Activated naive CD8-positive, alpha-beta T cell (primary cell): Measurements from ENCODE around the gene SEM1.
A peak's percentile ranks its signal among the peaks of the same experiment; 100 is the strongest.
"Not testable (repeated sequence)": the region's sequence is repeated elsewhere in the genome, so short reads cannot be mapped to it uniquely, and the experiment has no call there.

Experiments
- H3K27ac Mint-ChIP-seq: one replicate; pipeline ENCODE4 v1.8.0; 2021; ENCODE audit warnings: mixed read lengths
- H3K27me3 Mint-ChIP-seq: one replicate; pipeline ENCODE4 v1.8.0; 2021; ENCODE audit warnings: mixed read lengths
- H3K36me3 Mint-ChIP-seq: one replicate; pipeline ENCODE4 v1.8.0; 2021; ENCODE audit warnings: mixed read lengths
- H3K4me1 Mint-ChIP-seq: one replicate; pipeline ENCODE4 v1.8.0; 2021; ENCODE audit warnings: low read depth, mixed read lengths
- H3K4me3 Mint-ChIP-seq: one replicate; pipeline ENCODE4 v1.8.0; 2021; ENCODE audit warnings: mild to moderate bottlenecking, mixed read lengths
- H3K9me3 Mint-ChIP-seq: one replicate; pipeline ENCODE4 v1.8.0; 2021; ENCODE audit warnings: low read depth, mixed read lengths

The SEM1 gene

GRCh38 chr7:96709381-96710228 lies at the start of gene SEM1:
Gene SEM1 (minus strand): TSS chr7:96709846. CDS start chr7:96709763, 83 bp downstream.
- Mint-ChIP-seq H3K4me3 (peak within 1 kb of the TSS; percentile 100), H3K27me3 (peaks cover 3% of the 10 kb centered on the region), H3K27ac (peak within 1 kb of the TSS; percentile 99), H3K4me1 (peaks cover 35% of the 10 kb centered on the region), H3K9me3 (peaks cover 4% of the 10 kb centered on the region), H3K36me3 (peaks cover 10% of the 10 kb centered on the region)

GRCh38 chr7:96757880-96758279 lies 48.2 kb upstream of the SEM1 start:
- not testable (repeated sequence) for H3K4me3 Mint-ChIP-seq, H3K4me1 Mint-ChIP-seq, H3K9me3 Mint-ChIP-seq, H3K36me3 Mint-ChIP-seq, H3K27ac Mint-ChIP-seq
- H3K27me3 Mint-ChIP-seq: peaks cover 21% of the 10 kb centered on the region

GRCh38 chr7:96747418-96747940 lies 37.8 kb upstream of the SEM1 start:
- H3K36me3 Mint-ChIP-seq: no peaks in the 10 kb centered on the region
- peaks cover 6% of the 10 kb centered on the region for H3K9me3 Mint-ChIP-seq
- no peaks in the 10 kb centered on the region for H3K4me1 Mint-ChIP-seq
- no peak overlapping the region for H3K27ac Mint-ChIP-seq
- no peak overlapping the region for H3K4me3 Mint-ChIP-seq
- peaks cover 2% of the 10 kb centered on the region for H3K27me3 Mint-ChIP-seq

GRCh38 chr7:96740130-96740529 lies 30.5 kb upstream of the SEM1 start:
- H3K9me3 Mint-ChIP-seq: no peaks in the 10 kb centered on the region
- H3K4me3 Mint-ChIP-seq: no peak overlapping the region
- H3K27ac Mint-ChIP-seq: no peak overlapping the region
- H3K36me3 Mint-ChIP-seq: no peaks in the 10 kb centered on the region
- H3K27me3 Mint-ChIP-seq: peaks cover 12% of the 10 kb centered on the region
- H3K4me1 Mint-ChIP-seq: no peaks in the 10 kb centered on the region

GRCh38 chr7:96739609-96740008 lies 30.0 kb upstream of the SEM1 start:
- Mint-ChIP-seq H3K9me3 (no peaks in the 10 kb centered on the region), H3K27ac (no peak overlapping the region), H3K27me3 (peaks cover 13% of the 10 kb centered on the region), H3K36me3 (no peaks in the 10 kb centered on the region), H3K4me3 (no peak overlapping the region), H3K4me1 (no peaks in the 10 kb centered on the region)

GRCh38 chr7:96739167-96739566 lies 29.5 kb upstream of the SEM1 start:
- H3K27me3 Mint-ChIP-seq: peaks cover 11% of the 10 kb centered on the region
- no peaks in the 10 kb centered on the region for H3K9me3 Mint-ChIP-seq
- H3K4me1 Mint-ChIP-seq: no peaks in the 10 kb centered on the region
- no peaks in the 10 kb centered on the region for H3K36me3 Mint-ChIP-seq
- H3K4me3 Mint-ChIP-seq: no peak overlapping the region
- H3K27ac Mint-ChIP-seq: no peak overlapping the region

GRCh38 chr7:96738705-96739104 lies 29.1 kb upstream of the SEM1 start:
- H3K4me1 Mint-ChIP-seq: no peaks in the 10 kb centered on the region
- no peaks in the 10 kb centered on the region for H3K9me3 Mint-ChIP-seq
- H3K4me3 Mint-ChIP-seq: no peak overlapping the region
- no peak overlapping the region for H3K27ac Mint-ChIP-seq
- no peaks in the 10 kb centered on the region for H3K36me3 Mint-ChIP-seq
- H3K27me3 Mint-ChIP-seq: peaks cover 11% of the 10 kb centered on the region

- H3K4me1 Mint-ChIP-seq: no peaks in the 10 kb centered on the region
- H3K27me3 Mint-ChIP-seq: peaks cover 11% of the 10 kb centered on the region
- H3K36me3 Mint-ChIP-seq: no peaks in the 10 kb centered on the region
- no peak overlapping the region for H3K4me3 Mint-ChIP-seq
- H3K27ac Mint-ChIP-seq: no peak overlapping the region
- H3K9me3 Mint-ChIP-seq: no peaks in the 10 kb centered on the region
Measured at GRCh38 chr7:96737545-96738050, 28.0 kb upstream of the SEM1 start.

GRCh38 chr7:96734343-96734742 lies 24.7 kb upstream of the SEM1 start:
- no peaks in the 10 kb centered on the region for H3K9me3 Mint-ChIP-seq
- no peaks in the 10 kb centered on the region for H3K36me3 Mint-ChIP-seq
- no peak overlapping the region for H3K4me3 Mint-ChIP-seq
- H3K27me3 Mint-ChIP-seq: peaks cover 2% of the 10 kb centered on the region
- no peaks in the 10 kb centered on the region for H3K4me1 Mint-ChIP-seq
- no peak overlapping the region for H3K27ac Mint-ChIP-seq

- Mint-ChIP-seq H3K36me3 (no peaks in the 10 kb centered on the region), H3K4me1 (no peaks in the 10 kb centered on the region), H3K4me3 (no peak overlapping the region), H3K27ac (no peak overlapping the region), H3K9me3 (no peaks in the 10 kb centered on the region), H3K27me3 (peaks cover 3% of the 10 kb centered on the region)
Measured at GRCh38 chr7:96729820-96730219, 20.2 kb upstream of the SEM1 start.

GRCh38 chr7:96728139-96728538 lies 18.5 kb upstream of the SEM1 start:
- peaks cover 6% of the 10 kb centered on the region for H3K27me3 Mint-ChIP-seq
- no peak overlapping the region for H3K4me3 Mint-ChIP-seq
- H3K36me3 Mint-ChIP-seq: no peaks in the 10 kb centered on the region
- no peaks in the 10 kb centered on the region for H3K4me1 Mint-ChIP-seq
- H3K27ac Mint-ChIP-seq: no peak overlapping the region
- no peaks in the 10 kb centered on the region for H3K9me3 Mint-ChIP-seq

GRCh38 chr7:96727534-96728088 lies 18.0 kb upstream of the SEM1 start:
- no peak overlapping the region for H3K4me3 Mint-ChIP-seq
- H3K27me3 Mint-ChIP-seq: peaks cover 10% of the 10 kb centered on the region
- H3K9me3 Mint-ChIP-seq: no peaks in the 10 kb centered on the region
- H3K27ac Mint-ChIP-seq: no peak overlapping the region
- H3K36me3 Mint-ChIP-seq: no peaks in the 10 kb centered on the region
- no peaks in the 10 kb centered on the region for H3K4me1 Mint-ChIP-seq

- no peaks in the 10 kb centered on the region for H3K36me3 Mint-ChIP-seq
- H3K27ac Mint-ChIP-seq: no peak overlapping the region
- no peak overlapping the region for H3K4me3 Mint-ChIP-seq
- no peaks in the 10 kb centered on the region for H3K9me3 Mint-ChIP-seq
- peaks cover 20% of the 10 kb centered on the region for H3K27me3 Mint-ChIP-seq
- H3K4me1 Mint-ChIP-seq: no peaks in the 10 kb centered on the region
Measured at GRCh38 chr7:96723622-96724021, 14.0 kb upstream of the SEM1 start.

- H3K27ac Mint-ChIP-seq, H3K9me3 Mint-ChIP-seq, H3K4me1 Mint-ChIP-seq, H3K36me3 Mint-ChIP-seq, H3K4me3 Mint-ChIP-seq: not testable (repeated sequence)
- peaks cover 20% of the 10 kb centered on the region for H3K27me3 Mint-ChIP-seq
Measured at GRCh38 chr7:96722928-96723327, 13.3 kb upstream of the SEM1 start.

- no peaks in the 10 kb centered on the region for H3K9me3 Mint-ChIP-seq
- peaks cover 31% of the 10 kb centered on the region for H3K27me3 Mint-ChIP-seq
- H3K27ac Mint-ChIP-seq: no peak overlapping the region
- no peak overlapping the region for H3K4me3 Mint-ChIP-seq
- H3K4me1 Mint-ChIP-seq: no peaks in the 10 kb centered on the region
- H3K36me3 Mint-ChIP-seq: no peaks in the 10 kb centered on the region
Measured at GRCh38 chr7:96720843-96721242, 11.2 kb upstream of the SEM1 start.
